ENCODE measurements around the gene THPO.

DNA sequence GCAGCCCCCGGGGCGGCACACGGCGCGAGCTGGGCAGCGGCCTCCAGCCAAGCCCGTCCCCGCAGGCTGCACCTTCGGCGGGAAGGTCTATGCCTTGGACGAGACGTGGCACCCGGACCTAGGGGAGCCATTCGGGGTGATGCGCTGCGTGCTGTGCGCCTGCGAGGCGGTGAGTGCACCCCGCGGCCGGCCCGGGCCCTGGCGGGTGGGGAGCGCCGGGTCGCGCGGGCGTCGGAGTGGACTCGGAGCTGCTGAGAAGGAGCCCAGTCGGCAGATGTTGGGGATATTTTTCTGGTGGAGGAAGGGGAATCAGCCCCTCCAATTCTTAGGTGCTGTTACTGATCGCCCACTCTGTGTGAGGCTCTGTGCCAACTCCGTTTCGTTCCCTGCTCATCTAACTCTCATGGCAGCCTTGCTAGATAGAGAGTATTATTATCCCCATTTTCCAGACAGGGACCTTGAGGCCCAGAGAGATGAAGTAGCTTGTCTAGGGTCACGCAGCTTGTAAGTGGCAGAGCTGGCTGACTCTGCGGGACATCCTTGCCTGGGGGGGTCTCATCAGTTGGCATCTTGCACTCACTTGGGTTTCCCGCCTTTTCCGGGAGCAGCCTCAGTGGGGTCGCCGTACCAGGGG, 2.7 kb upstream of the THPO start:
- no peak for TF ChIP-seq POLR2A (IDR thresholded peaks at IDR 0.05; ENCODE audit: low read length)
- TF ChIP-seq GATA1 (IDR thresholded peaks at IDR 0.05; ENCODE audit: low read depth, low read length), result no peak

Data from erythroblast (primary cell).